HG03558 (cell line): Measurements from ENCODE around the gene LINGO3.

Experiments
- ATAC-seq: cut with Tn5 transposase; IDR thresholded peaks from one replicate; pipeline ENCODE4 v1.9.1; 2021; ENCODE audit warnings: moderate number of reproducible peaks; ENCODE audit not compliant: unreplicated experiment; ENCODE audit errors: extremely low read depth

The LINGO3 gene

GRCh38 chr19:2307518-2308012 is 389 bp downstream of the LINGO3 start:
- no peak for ATAC-seq

- no peak for ATAC-seq
Observed at GRCh38 chr19:2306971-2307370, 983 bp downstream of the LINGO3 start.

- ATAC-seq = no peak
Observed at GRCh38 chr19:2306281-2306806, 1.6 kb downstream of the LINGO3 start.

GRCh38 chr19:2305452-2306280 is 2.3 kb downstream of the LINGO3 start:
- ATAC-seq = no peak

- ATAC-seq = no peak
Observed at GRCh38 chr19:2303211-2303798, 4.6 kb downstream of the LINGO3 start.

GRCh38 chr19:2302319-2303210 is 5.4 kb downstream of the LINGO3 start:
- no peak for ATAC-seq

- no peak for ATAC-seq
Observed at GRCh38 chr19:2300533-2300932, 7.4 kb downstream of the LINGO3 start.

- no peak for ATAC-seq
Observed at GRCh38 chr19:2296141-2296540, 11.8 kb downstream of the LINGO3 start.

- ATAC-seq = no peak
Observed at GRCh38 chr19:2294687-2295335, 13.1 kb downstream of the LINGO3 start.

GRCh38 chr19:2291185-2291751 is 16.7 kb downstream of the LINGO3 start:
- no peak for ATAC-seq

GRCh38 chr19:2290441-2291184 is 17.3 kb downstream of the LINGO3 start:
- ATAC-seq = no peak

GRCh38 chr19:2289714-2290435 is 18.1 kb downstream of the LINGO3 start:
- no peak for ATAC-seq

GRCh38 chr19:2288818-2289713 is 18.9 kb downstream of the LINGO3 start:
- ATAC-seq = no peak

GRCh38 chr19:2288338-2288817 is 19.6 kb downstream of the LINGO3 start:
- ATAC-seq = no peak

GRCh38 chr19:2287585-2288337 is 20.2 kb downstream of the LINGO3 start:
- ATAC-seq = no peak

- ATAC-seq = no peak
Observed at GRCh38 chr19:2286402-2287140, 21.4 kb downstream of the LINGO3 start.
